GM11168 (cell line): ENCODE data around the gene SCNN1A.

Experiments
- in situ Hi-C: fragments of 300-500 bp; cut with MboI; formaldehyde crosslinking; loops from one replicate; pipeline ENCODE4 v1.12.0; 2022; ENCODE audit warnings: low sequenced_read_pairs; ENCODE audit not compliant: unreplicated experiment

The SCNN1A gene

DNA sequence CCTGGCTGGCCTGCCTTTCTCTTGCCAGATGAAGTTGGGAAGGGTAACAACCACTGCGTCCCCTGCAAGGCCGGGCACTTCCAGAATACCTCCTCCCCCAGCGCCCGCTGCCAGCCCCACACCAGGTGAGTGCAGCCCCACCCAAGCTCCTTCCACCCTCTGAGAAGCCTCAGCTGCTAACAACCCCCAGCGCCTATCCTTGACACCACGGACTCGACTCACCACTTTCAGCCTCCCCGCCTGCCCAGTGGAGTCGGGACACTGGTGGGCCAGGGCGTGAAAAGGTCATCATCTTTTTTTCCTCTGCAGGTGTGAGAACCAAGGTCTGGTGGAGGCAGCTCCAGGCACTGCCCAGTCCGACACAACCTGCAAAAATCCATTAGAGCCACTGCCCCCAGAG, 10.7 kb upstream of the SCNN1A start:
- in situ Hi-C loops, result no loop called here

GRCh38 chr12:6384499-6385436, 9.4 kb upstream of the SCNN1A start:
- in situ Hi-C loops, result no loop called here

DNA sequence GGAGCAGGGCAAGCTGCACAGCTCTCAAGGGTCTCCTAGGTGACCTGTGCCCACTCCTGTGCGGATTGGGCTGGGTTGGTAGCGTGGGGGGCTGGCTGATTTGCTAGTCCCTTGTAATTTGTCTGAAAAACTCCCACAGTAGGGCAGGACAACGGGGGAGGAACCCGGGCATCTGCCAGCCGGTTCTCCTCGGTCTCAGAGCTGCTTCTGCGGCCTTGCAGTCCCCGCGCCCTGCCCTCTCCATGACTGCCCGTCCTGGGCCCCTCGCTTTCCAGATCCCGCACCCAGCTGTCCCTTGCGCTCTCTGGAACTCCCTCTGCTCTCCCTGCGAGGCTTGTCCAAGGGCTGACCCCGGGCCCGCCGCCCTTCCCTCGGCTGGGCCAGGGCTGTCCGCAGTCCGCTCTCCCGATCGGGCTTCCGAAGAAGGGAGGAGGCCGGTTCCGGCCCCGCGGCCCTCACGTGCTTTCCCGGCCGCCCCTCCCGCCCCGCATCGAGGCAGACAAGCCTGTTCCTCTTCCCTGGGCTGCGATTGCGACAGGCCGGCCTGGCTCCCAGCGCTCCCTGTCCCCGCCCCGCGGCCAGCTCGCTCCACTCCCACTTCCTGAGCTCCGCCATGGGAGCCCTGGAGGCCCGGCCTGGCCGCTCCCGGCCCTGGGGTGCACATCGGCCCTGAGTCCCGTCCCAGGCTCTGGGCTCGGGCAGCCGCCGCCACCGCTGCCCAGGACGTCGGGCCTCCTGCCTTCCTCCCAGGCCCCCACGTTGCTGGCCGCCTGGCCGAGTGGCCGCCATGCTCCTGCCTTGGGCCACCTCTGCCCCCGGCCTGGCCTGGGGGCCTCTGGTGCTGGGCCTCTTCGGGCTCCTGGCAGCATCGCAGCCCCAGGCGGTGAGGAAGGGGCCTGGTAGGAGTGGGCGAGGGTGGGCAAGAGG, 8.5 kb upstream of the SCNN1A start, which contains the start of gene LTBR:
LTBR (plus strand) TSS at position 591 of the 927 bp plus-strand sequence; CDS start at position 788, 197 bp downstream.
- in situ Hi-C loops, result no loop called here

GRCh38 chr12:6382982-6383381, 7.6 kb upstream of the SCNN1A start:
- in situ Hi-C loops, result no loop called here

GRCh38 chr12:6382371-6382770, 7.0 kb upstream of the SCNN1A start:
- in situ Hi-C loops, result no loop called here

DNA sequence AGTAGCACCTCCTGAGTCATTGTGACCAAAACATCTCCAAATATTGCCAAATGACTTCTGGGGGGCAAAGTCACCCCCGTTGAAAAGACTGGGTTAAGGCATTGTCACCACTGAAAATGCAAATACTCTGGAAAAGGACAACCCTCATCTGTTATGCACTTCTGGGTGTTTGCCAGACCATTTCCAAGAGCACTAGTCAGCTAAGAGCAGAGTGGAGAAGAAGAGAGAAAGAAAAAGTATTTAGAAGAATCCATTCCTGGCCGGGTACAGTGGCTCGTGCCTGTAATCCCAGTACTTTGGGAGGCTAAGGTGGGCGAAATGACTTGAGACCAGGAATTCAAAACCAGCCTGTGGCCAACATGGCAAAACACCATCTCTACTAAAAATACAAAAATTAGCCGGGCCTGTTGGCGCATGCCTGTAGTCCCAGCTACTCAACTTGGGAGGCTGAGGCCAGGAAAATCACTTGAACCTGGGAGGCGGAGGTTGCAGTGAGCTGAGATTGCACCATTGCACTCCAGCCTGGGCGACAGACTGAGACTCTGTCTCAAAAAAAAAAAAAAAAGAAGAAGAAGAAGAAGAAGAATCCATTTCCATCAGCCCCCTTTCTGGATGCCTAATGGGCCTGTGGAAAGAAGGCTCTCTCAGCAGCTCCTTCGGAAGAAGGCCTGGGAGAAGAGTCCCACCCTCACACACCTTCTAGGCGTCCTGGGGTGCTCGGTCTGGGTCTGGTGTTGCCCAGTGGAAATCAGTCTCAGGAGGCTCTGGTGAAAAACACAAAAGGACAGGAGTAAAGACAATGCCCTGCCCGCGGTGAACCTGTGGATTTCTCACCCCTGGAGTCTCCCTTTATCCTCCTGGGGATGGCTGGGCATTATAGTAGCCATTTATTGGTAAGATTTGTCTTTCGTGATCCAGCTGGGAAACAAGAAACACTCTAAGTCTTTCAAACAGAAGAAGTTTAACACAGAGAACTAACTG, 5.1 kb upstream of the SCNN1A start:
- in situ Hi-C loops, result no loop called here

DNA sequence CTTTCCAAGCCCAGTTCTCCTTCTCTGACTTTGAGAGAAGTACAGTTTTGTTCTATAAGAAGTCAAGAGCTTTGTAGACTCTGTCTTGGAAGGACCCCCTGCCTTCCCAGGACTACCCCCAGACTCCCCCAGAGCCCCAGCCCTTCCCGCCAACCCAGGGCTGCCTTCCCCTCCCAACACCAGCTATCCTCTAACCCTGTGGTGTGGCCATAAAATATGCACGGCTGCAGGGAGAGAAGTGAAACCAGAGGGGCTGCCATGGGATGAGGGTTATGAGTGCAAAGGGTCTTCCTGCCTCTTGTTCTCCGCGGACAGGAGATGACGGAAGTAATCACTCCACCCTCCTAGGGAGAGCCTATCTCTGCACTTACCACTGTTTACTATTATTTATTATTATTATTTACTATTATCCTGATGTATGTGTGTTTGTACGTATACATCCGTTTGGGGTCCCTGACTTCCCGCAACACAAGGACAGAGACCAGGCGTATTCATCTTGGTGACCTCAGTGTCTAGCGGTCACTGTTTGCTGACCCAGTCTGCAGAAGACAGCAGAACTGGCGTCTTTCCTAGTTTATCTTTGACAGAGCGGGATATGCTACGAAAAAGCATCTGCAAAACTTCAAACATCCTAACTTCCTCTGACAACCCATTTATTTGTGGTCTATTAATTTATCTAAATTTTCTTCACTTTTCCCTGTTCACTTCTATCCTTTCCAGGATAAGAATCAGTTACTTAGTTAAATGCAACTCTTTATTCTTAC, 3.5 kb upstream of the SCNN1A start:
- in situ Hi-C loops, result no loop called here

DNA sequence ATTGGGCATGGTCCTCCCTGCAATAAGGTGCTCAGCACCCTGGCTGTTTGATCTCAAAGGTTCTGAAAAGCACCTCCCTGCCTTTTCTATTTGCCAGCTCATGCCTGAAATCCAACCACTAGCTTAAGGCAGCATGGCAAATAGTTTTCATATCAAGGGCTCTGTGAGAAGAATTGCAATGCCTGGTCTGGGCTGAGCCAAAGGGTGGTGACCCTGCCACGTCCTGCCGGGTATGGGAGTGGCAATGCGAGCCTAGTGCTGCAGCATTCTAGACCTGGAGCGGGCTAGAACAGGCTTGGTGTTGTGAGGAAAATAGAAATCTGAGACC, 2.3 kb upstream of the SCNN1A start:
- in situ Hi-C loops, result no loop called here

- in situ Hi-C loops, result no loop called here
These were observed 1.7 kb upstream of the SCNN1A start for GRCh38 chr12:6376870-6377666.

DNA sequence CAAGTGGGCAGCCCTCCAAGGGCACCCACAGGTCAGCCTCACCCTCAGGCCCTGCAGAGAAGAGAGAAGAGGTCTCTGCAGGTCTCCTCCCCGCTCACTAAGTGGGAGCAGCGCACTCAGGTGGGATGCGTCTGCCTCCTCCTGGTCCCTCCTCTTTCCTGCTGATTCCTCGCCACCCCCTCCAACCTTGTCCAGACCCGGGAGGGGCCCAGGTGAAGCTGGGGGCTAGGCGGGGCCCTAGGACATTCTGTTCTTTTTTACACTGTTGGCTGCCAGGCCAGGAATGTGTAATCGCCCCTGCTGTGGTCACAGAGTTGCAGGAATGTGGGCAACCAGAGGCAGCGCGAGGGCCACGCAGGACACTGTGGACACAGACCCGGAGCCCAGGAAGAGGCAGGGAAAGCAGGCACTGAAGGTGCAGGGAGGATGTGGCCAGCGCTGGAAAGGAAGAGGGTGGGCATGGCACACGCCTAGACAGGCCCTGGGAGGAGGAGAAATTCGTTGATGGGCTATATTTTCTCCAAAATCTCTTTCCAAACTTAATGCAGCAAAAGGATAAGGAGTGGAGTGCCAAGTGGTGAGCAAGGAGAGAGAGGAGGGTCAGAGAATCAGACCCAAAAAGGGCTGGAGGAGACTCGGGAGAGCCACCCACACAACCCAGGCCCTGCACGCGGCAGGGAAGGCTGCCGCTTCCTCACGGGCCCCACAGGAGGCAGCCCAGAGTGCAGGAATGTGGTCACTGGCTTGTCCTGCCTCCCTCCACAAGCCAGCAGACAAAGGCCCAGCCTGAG, 911 bp upstream of the SCNN1A start:
- in situ Hi-C loops, result no loop called here

- in situ Hi-C loops, result no loop called here
These were observed 590 bp downstream of the SCNN1A start for GRCh38 chr12:6374786-6375160.

DNA sequence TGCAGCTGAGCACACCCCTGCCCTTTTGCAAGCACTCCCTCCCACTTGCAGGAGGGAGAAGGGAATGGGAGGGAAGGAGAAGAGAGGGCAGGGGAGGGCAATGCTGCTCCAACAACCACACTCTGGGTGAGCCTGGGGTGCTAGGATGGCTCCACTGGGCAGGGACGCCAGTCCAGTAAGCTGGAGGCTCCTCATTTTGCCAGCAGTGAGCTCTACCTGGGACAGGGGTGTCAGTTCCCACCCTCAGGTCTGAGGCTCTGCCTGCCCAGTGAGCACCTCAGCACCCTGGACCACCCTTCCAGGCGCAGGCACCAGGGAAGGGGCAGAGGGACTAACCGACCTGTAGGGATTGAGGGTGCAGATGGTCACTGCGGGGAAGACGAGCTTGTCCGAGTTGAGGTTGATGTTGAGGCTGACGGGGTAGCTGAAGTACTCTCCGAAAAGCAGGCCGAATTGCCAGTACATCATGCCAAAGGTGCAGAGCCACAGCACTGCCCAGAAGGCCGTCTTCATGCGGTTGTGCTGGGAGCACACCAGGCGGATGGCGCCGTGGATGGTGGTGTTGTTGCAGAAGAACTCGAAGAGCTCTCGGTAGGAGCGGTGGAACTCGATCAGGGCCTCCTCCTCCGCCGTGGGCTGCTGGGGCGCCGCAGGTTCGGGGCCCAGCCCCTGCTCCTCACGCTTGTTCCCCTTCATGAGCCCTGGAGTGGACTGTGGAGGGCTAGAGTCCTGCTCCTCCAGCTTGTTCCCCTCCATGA, 1.2 kb downstream of the SCNN1A start:
- in situ Hi-C loops, result no loop called here

- in situ Hi-C loops, result no loop called here
These were observed 2.2 kb downstream of the SCNN1A start for GRCh38 chr12:6373022-6373787.

DNA sequence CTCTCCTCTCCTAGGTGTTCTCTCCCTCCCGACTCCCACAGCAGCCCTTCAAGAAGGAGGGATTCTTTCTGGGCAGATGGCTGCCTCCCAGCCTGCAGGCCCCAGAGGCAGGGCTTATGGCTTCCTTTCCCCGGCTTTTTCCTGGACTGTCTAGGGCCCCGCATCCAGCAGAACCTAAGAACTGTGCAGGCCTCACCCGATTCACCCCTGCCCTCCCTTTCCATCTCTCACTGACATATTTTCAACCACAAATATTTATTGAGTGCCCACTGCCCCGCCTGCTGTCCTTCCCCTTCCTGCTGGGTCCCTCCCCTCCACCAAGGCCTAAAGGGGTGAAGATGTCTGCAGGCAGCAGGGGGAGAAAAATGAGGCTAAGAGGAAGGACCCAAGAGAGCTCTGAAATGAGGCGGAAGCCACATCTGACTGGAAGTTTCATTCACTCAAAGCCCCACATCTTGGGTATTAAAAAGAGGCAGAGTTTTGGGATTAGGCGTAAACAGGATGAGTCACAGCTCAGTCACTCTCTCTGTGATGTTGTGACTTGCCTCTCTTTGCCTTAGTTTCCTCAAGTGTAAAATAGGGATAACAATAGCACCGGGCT, 2.9 kb downstream of the SCNN1A start:
- in situ Hi-C loops, result no loop called here

DNA sequence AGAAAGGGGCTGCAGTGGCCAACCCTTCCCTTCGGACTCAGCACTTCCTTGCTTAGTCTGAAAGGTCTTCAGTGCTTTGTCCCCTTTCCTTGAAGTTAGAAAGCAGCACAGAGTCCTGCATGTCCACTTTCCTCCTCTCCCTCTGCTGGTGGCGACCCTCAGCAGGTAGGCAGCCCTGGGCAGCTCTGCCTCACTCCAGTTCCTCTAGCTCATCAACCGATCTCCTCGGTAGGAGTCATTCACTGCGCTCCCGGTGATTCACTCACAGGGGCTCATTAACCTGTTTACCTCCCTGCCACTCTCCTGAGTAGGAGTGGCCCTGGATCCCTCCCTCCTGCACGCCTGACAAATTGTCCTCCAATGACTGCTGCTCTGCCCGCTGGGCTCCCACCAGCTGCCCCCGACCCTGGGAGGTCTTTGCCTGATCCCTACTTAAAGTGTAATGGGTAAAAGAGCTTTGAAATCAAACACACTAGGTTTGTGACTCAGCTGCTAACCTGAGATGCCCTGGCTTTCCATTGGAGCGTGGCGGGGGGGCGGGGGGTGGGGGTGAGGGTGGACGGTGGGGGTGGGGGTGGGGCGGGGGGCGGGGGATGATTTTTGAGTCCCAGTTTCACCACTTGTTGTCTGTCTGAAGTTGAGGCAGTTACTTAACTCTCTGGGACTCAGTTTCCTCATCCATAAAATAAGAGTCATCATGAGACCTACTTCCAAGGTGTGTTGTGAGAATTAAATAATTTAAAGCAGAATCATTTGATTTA, 4.2 kb downstream of the SCNN1A start:
- in situ Hi-C loops, result no loop called here
